Measurements from ENCODE around the gene API5.
A peak's percentile ranks its signal among the peaks of the same experiment; 100 is the strongest.
"Not testable (repeated sequence)": the region's sequence is repeated elsewhere in the genome, so short reads cannot be mapped to it uniquely, and the experiment has no call there.

The API5 gene

GRCh38 chr11:43311791-43312607 lies at the start of gene API5:
TSS of gene API5 (plus strand) at chr11:43311996. CDS start at chr11:43312128, 132 bp downstream.
- peak; percentile 86 for DNase-seq

GRCh38 chr11:43267856-43268580 lies 43.8 kb upstream of the API5 start:
- no peak for DNase-seq

- DNase-seq = no peak
Measured at GRCh38 chr11:43268786-43269185, 43.0 kb upstream of the API5 start.

- DNase-seq = no peak
Measured at GRCh38 chr11:43269254-43269918, 42.4 kb upstream of the API5 start.

GRCh38 chr11:43270468-43270867 lies 41.3 kb upstream of the API5 start:
- DNase-seq = no peak

- no peak for DNase-seq
Measured at GRCh38 chr11:43278193-43278956, 33.4 kb upstream of the API5 start.

- DNase-seq = no peak
Measured at GRCh38 chr11:43282607-43283440, 29.0 kb upstream of the API5 start.

- DNase-seq = no peak
Measured at GRCh38 chr11:43285826-43286225, 26.0 kb upstream of the API5 start.

GRCh38 chr11:43289368-43289767 lies 22.4 kb upstream of the API5 start:
- DNase-seq = no peak

GRCh38 chr11:43298397-43298796 lies 13.4 kb upstream of the API5 start:
- DNase-seq = no peak

- no peak for DNase-seq
Measured at GRCh38 chr11:43315966-43316365, 4.2 kb downstream of the API5 start.

GRCh38 chr11:43316451-43316850 lies 4.7 kb downstream of the API5 start:
- DNase-seq = no peak

- no peak for DNase-seq
Measured at GRCh38 chr11:43327987-43328386, 16.2 kb downstream of the API5 start.

- no peak for DNase-seq
Measured at GRCh38 chr11:43328482-43328881, 16.7 kb downstream of the API5 start.

- DNase-seq = no peak
Measured at GRCh38 chr11:43341159-43341558, 29.4 kb downstream of the API5 start.

- not testable (repeated sequence) for DNase-seq
Measured at GRCh38 chr11:43351426-43351825, 39.6 kb downstream of the API5 start.

GRCh38 chr11:43354311-43354710 lies 42.5 kb downstream of the API5 start:
- DNase-seq = no peak

GRCh38 chr11:43356336-43356735 lies 44.5 kb downstream of the API5 start:
- no peak for DNase-seq

GRCh38 chr11:43358279-43358800 lies 46.5 kb downstream of the API5 start:
- DNase-seq = no peak

GRCh38 chr11:43358801-43359421 lies 47.1 kb downstream of the API5 start, which contains the start of gene TTC17:
TSS of gene TTC17 (plus strand) at chr11:43358920. CDS start at chr11:43358955, 35 bp downstream.
- DNase-seq = peak; percentile 87

GRCh38 chr11:43359422-43359818 lies 47.6 kb downstream of the API5 start:
- DNase-seq = no peak
